Testis (tissue), 2 donors: ENCODE measurements around the gene TMEM202.

ENCODE experiments used
- CTCF ChIP-seq, 3 experiments: fragments of 450-650 bp in 2 of 3; fragments of 200-600 bp in 1 of 3; sonication (generic) in 1 of 3; IDR thresholded peaks; one replicate each; pipeline ENCODE4 v1.5.1; 2016 to 2019; ENCODE audit warnings: antibody characterized with exemption in 3 of 3, mild to moderate bottlenecking in 2 of 3, moderate library complexity in 1 of 3
- POLR2A ChIP-seq: fragments of 450-650 bp; IDR thresholded peaks from one replicate; pipeline ENCODE4 v1.6.1; 2017; ENCODE audit warnings: antibody characterized with exemption, mild to moderate bottlenecking, moderate library complexity

DNA sequence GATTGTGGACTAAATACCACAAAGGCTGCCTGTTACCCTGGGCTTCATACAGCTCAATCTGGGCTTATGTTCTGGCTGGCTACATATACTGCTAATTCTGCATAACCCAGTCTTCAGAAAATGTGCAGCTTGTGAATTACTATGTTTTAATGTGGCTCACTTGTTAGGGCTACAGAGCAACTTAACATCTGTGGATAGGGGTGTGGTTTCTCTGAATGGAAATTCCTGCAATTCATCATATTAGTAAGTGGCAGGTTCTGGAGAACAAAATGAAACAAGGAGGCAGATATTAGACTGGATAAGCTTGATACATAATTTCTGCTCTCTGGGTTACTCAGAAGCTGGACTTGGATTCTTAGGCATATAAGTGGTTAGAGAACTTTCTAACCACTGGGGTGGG, 6.7 kb downstream of the TMEM202 start:
- TF ChIP-seq CTCF (IDR thresholded peaks at IDR 0.05) (no peak), POLR2A (no peak)
